Gastroesophageal sphincter (tissue), 3 donors: ENCODE measurements around the gene ASF1A.

Experiments used
- CTCF ChIP-seq, 4 experiments: fragments of 200-600 bp in 2 of 4; fragments of 450-650 bp in 2 of 4; sonication (generic) in 1 of 4; IDR thresholded peaks; one replicate each; pipeline ENCODE4 v1.5.1; 2017 to 2019; ENCODE audit warnings: antibody characterized with exemption in 4 of 4, mild to moderate bottlenecking in 2 of 4, moderate library complexity in 2 of 4
- EP300 ChIP-seq: sonication (generic); formaldehyde crosslinking; IDR thresholded peaks from one replicate; pipeline ENCODE4 v1.6.1; 2017; ENCODE audit warnings: antibody characterized with exemption, mild to moderate bottlenecking
- POLR2AphosphoS5 ChIP-seq: sonication (generic); formaldehyde crosslinking; IDR thresholded peaks from one replicate; pipeline ENCODE4 v1.6.1; 2017; ENCODE audit warnings: antibody characterized with exemption

- TF ChIP-seq CTCF (IDR thresholded peaks at IDR 0.05) = no peak
- TF ChIP-seq POLR2AphosphoS5 = no peak
- TF ChIP-seq EP300 = no peak
Measured at GRCh38 chr6:118869350-118869749, 24.6 kb upstream of the ASF1A start.
